GM21390 (cell line): Measurements from ENCODE around the gene SUCNR1.
"Not testable (repeated sequence)": the region's sequence is repeated elsewhere in the genome, so short reads cannot be mapped to it uniquely, and the experiment has no call there.

Source experiments
- ATAC-seq: cut with Tn5 transposase; IDR thresholded peaks from one replicate; pipeline ENCODE4 v1.9.1; 2021; ENCODE audit not compliant: unreplicated experiment

Gene SUCNR1

GRCh38 chr3:151900460-151900859, 27.0 kb downstream of the SUCNR1 start:
- no peak for ATAC-seq

DNA sequence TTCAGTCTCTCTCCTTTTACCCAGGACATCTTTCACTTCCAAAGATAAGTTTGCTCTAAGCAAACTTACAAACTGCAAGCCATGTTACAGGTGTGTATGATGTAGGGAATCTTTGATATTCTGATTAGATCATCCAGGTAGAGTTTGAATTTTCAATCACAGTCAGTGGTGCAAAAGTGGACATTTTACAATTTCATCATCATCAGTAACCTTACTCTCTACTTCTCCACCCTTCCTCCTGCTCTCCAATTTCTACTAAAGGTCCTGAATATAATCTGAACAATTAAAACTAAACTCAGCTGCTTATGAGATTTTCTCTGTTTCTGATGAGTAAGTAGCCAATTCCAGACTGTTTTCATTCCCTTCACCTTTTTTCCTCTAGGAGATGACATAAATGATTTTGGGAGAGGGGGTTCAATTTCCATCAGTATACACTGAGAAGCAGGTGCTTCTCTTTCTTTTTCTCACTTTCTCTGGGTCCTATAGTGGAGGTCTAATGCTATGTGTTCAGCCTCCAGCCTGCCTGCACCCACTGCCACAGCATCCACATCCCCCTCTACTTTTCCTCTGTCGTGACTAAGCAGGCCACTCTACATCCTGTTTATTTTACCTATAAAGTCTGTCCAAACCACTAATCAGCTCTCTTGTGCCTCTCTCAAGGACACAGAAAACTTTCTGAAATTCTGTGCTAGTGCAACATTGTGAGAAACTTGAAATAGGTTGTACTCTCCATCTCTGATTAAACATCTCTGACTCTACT, 27.6 kb downstream of the SUCNR1 start:
- ATAC-seq = no peak

- ATAC-seq = no peak
These were observed 28.3 kb downstream of the SUCNR1 start for GRCh38 chr3:151901644-151902285.

GRCh38 chr3:151903501-151903991, 30.1 kb downstream of the SUCNR1 start:
- no peak for ATAC-seq

DNA sequence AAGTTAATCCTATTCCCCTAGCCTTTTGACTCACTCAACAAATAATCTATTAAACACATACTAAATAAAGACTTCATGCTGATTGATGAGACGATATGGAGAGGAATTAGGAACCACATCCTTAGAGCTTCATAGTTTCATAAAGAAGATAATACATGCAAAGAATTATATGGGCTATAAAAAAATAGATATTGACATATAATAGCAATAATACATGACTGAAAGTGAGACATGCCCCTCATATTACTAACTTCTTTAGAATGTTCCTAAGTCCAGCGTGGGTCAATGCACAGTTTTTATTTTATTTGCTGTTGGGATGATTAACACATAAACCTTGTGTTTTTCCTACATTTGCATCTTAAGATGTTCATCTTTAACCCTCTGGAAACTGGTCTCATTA, 32.2 kb downstream of the SUCNR1 start:
- no peak for ATAC-seq

GRCh38 chr3:151906751-151907150, 33.3 kb downstream of the SUCNR1 start:
- ATAC-seq = no peak

- ATAC-seq = no peak
These were observed 35.0 kb downstream of the SUCNR1 start for GRCh38 chr3:151908399-151908798.

DNA sequence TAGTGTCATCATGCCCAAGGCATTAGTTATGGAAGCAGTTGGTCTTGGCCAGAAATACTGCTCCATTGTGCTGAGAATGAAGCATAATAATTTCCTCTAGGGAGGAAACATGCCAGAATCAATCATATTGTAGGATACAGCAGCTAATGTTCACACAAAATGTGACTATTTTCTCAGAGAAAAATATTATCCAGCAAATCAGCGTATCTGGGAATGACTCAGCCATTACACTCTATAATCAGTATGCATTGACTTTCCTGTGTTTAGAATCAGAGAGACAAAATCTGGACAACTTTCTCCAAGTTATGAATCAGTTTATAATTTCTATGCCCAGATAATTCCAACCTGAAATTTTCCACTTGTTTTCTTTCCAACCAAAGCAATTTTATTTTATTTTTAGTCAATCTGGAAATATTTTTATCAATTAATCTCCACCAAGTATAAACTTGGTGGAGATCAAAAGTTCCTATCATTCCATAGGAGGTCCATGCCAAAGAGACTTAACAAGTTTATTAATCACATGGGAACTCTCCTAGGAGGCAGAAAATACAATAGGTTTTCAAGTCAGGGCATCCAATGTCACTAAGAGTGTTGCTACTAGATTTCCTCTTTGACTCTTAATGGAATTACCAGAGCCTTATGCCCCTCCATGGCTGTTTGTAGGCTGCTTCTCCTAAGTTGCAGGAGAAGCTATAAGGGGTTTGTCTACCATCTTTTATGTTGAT, 36.4 kb downstream of the SUCNR1 start:
- ATAC-seq = no peak

DNA sequence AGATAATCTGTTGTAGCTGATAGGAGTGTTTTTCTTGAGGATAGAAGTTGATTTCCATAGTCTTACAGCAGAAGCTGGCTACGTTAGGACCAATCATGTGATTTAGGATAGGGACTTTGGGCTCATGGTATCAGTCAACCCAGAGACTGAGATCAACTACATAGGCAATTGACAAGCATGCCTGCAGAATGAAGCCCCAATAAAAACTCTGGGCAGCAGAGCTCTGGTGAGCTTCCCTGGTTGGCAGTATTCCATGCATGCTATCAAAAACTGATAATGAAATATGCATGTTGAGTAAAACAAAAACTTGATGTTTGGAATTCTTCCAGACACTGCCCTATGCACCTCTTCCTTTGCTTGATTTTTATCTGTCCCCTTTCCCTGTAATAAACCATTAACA, 38.0 kb downstream of the SUCNR1 start:
- ATAC-seq = no peak

GRCh38 chr3:151912028-151912427, 38.6 kb downstream of the SUCNR1 start:
- ATAC-seq = no peak

- ATAC-seq = no peak
These were observed 43.3 kb downstream of the SUCNR1 start for GRCh38 chr3:151916781-151917180.

- peak; percentile 54 for ATAC-seq
These were observed 45.0 kb downstream of the SUCNR1 start for GRCh38 chr3:151918253-151919029.

DNA sequence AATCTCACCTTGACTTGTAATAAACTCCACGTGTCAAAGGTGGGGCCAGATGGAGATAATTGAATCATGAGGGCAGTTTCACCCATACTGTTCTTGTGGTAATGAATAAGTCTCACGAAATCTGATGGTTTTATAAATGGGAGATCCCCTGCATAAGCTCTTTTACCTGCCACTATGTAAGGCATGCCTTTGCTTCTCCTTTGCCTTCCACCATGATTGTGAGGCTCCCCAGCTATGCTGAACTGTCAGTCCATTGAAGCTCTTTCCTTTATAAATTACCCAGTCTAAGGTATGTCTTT, 45.5 kb downstream of the SUCNR1 start:
- no peak for ATAC-seq

DNA sequence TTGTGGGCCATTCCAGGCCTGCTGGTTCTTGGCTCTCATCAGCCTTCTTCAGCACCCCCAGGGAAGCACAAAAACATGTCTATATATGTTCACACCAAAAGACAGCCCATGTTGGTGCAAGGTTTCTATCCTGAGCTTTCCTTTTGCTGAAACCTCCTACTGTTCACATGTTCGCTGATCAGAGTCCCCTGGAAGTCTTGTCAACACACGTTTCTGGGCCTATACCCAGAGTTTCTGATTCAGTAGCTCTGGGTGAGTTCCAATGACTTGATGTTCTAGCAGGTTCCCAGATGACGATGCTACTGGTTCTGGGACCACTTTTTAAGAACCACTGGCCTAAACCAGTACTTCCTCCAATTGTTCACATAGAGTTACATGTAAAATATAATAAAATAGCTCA, 46.0 kb downstream of the SUCNR1 start:
- no peak for ATAC-seq

DNA sequence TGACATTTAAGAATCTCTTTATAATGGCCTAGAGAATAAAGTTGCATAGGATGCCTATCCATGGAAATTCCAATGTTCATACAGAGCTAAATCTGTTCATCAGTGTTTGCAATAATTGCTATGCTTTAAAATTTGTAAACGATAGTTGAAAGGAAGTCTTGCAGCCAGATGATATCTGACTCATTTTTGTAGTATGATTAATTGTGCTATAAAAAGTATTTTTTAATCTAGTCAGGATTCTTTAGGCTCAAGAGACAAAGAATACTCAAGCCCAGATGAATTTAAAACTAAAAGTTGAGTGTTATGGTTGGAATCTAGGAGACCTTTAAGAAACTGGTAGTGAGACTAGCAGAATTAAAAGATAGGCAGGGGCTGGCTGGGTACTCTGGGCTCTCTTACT, 50.5 kb downstream of the SUCNR1 start:
- ATAC-seq = no peak

DNA sequence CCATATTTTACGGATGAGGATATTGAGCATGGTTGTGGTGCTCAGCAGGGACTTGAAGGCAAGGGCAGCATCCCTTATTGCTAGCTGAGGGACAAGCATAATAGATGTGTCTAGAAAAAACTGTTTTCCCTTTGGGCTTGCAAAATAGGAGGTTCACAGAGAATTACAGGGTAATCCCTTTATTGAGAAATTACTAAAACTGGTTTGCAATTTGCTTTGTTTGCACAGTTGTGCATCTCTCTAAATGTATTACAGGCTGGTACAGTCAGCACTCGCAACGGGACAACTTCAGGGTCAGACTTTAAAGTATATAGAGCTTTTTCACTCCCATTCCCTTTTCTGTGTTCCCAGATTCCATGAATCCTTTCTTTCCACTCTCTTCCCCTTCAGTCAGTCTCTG, 51.3 kb downstream of the SUCNR1 start:
- ATAC-seq = no peak

DNA sequence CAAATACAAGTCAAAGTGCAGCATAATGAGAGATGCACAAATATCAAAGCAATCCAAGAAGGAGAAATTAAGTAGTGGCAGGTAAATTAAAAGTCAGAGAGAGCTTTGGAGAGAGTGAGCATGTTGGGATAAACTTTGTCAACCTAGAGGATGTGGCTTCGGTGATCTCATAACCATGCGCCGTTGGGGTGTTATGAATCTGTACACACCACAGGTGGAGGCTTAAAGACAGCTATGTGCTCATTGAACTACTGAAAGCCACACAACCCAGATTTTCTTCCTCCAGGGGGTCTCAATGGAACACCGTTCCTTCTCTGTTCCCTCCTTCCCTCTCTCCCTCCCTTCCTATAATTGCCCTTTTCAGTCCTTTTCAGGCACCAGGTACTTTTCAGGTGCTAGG, 52.0 kb downstream of the SUCNR1 start:
- ATAC-seq = no peak

DNA sequence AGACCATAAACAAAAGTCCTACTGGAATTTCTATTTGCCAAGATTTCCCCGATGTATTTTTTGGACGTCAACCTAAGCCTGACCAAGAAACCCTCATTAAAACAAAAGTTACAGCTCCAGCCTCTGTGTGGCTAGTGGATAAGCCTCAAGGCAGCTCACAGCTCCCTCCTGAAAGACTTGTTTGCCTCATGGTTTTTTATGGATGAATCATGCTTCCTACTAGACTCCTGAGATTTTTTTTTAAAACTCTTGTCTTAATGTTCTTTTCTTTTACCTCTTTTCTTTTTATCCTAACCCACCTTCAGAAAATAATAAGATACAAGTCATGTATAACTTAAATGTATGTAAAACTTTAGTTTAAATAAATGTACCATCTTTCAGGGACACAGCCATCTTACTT, 52.4 kb downstream of the SUCNR1 start:
- ATAC-seq = no peak

DNA sequence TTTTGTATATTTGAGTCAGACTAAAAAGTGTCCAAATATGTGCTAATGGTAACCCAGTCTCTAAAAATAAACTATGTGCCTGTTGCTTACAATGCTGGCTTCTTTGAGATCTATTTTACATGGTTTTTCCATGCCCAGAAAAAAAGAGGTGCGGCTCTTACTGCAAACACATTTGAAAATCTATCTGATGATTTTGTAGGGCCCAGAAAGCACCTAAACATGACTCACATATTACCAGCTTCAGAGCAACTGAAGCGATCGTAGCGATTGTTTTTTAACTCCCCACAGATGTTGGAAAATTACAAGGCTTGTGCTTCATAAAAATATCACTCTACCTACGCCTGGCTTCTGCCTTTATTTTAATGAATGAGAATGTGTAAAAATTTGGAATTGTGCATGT, 53.5 kb downstream of the SUCNR1 start:
- no peak for ATAC-seq

- ATAC-seq = not testable (repeated sequence)
These were observed 54.6 kb downstream of the SUCNR1 start for GRCh38 chr3:151927915-151928525.

- ATAC-seq = no peak
These were observed 57.7 kb downstream of the SUCNR1 start for GRCh38 chr3:151931171-151931570.
